Caco-2 (cell line): ENCODE data around the gene ZNFX1. TPM values are rescaled to one million over a fixed set of nuclear protein-coding genes. Genes with fewer than 3 reads are reported as not detected.
"Not testable (repeated sequence)": the region's sequence is repeated elsewhere in the genome, so short reads cannot be mapped to it uniquely, and the experiment has no call there.

ENCODE experiments used
- BruUV-seq: library from RNA; stranded (reverse); fragments of 400-500 nt; replicated peaks from 2 replicates; lab custom pipeline; 2021; lab: Mats Ljungman, UMichigan
- CTCF ChIA-PET: fragments of 300-600 bp; sonication (Branson Sonifier 250); formaldehyde crosslinking; loops from one replicate; lab custom pipeline; 2022; ENCODE audit warnings: antibody characterized with exemption; lab: Charles Lee
- POLR2A ChIA-PET: fragments of 300-600 bp; sonication (Branson Sonifier 250); formaldehyde crosslinking; loops from one replicate; lab custom pipeline; 2022; ENCODE audit warnings: antibody characterized with exemption; lab: Charles Lee
- DNase-seq, 2 experiments: peaks; one replicate each; pipeline versions ENCODE4 v3.0.0 to v3.0.0-alpha.2; 2020 to 2022
- H3K27me3 ChIP-seq: replicated peaks from 2 replicates; pipeline ENCODE4 v1.6.0; 2011; ENCODE audit warnings: low read length; ENCODE audit not compliant: control insufficient read depth, insufficient read depth
- H3K36me3 ChIP-seq: 2 replicates; pipeline ENCODE4 v1.5.1; 2011; ENCODE audit warnings: low read length; ENCODE audit not compliant: control insufficient read depth, insufficient read depth
- H3K4me1 ChIP-seq: fragments of 250-450 bp; sonication (Bioruptor Pico); 2 replicates; pipeline ENCODE4 v1.5.1; 2020; ENCODE audit warnings: mild to moderate bottlenecking
- H3K4me3 ChIP-seq: 2 replicates; pipeline ENCODE4 v1.5.1; 2011; ENCODE audit warnings: low read depth, mild to moderate bottlenecking, control low read depth, low read length
- H3K9me3 ChIP-seq: fragments of 250-450 bp; sonication (Bioruptor Pico); 2 replicates; pipeline ENCODE4 v1.5.1; 2020; ENCODE audit warnings: mild to moderate bottlenecking, moderate library complexity
- H3K27ac Mint-ChIP-seq: one replicate; pipeline ENCODE4 v1.8.0; 2022; ENCODE audit warnings: mixed read lengths; ENCODE audit not compliant: unreplicated experiment
- H3K27me3 Mint-ChIP-seq: one replicate; pipeline ENCODE4 v1.8.0; 2022; ENCODE audit warnings: mixed read lengths; ENCODE audit not compliant: insufficient read depth, unreplicated experiment
- H3K36me3 Mint-ChIP-seq: one replicate; pipeline ENCODE4 v1.8.0; 2022; ENCODE audit warnings: mild to moderate bottlenecking, mixed read lengths; ENCODE audit not compliant: insufficient read depth, unreplicated experiment
- H3K4me1 Mint-ChIP-seq: one replicate; pipeline ENCODE4 v1.8.0; 2022; ENCODE audit warnings: low read depth, mixed read lengths; ENCODE audit not compliant: unreplicated experiment
- H3K4me3 Mint-ChIP-seq: one replicate; pipeline ENCODE4 v1.8.0; 2022; ENCODE audit warnings: mild to moderate bottlenecking, moderate library complexity, mixed read lengths; ENCODE audit not compliant: unreplicated experiment
- H3K9me3 Mint-ChIP-seq: one replicate; pipeline ENCODE4 v1.8.0; 2022; ENCODE audit warnings: mixed read lengths; ENCODE audit not compliant: unreplicated experiment
- CTCF ChIP-seq, 2 experiments: fragments of 200-600 bp in 1 of 2; IDR thresholded peaks; 1 replicate in 1 of 2; 2 replicates in 1 of 2; pipeline versions ENCODE4 v1.5.1 to v1.8.0; 2011 to 2022; ENCODE audit warnings: antibody characterized with exemption in 1 of 2, control low read depth in 1 of 2, inconsistent platforms in 1 of 2, low read depth in 1 of 2, low read length in 1 of 2, mild to moderate bottlenecking in 1 of 2, moderate library complexity in 1 of 2; ENCODE audit not compliant: insufficient read depth in 1 of 2, severe bottlenecking in 1 of 2, unreplicated experiment in 1 of 2
- intact Hi-C: fragments of 100-400 bp; cut with micrococcal nuclease; formaldehyde crosslinking; loops from one replicate; pipeline ENCODE4 v1.10.0; 2022; ENCODE audit not compliant: unreplicated experiment
- total RNA-seq: library from RNA; stranded (reverse); gene quantifications from 2 replicates; pipeline ENCODE4 v1.2.3, GENCODE V29; 2022

Gene ZNFX1
- total RNA-seq, 1 experiment from 2014 or later: 34.0 TPM

GRCh38 chr20:49315580-49315979 is 37.7 kb upstream of the ZNFX1 start:
- no peak for TF ChIP-seq CTCF (IDR thresholded peaks at IDR 0.05; ENCODE audit: insufficient read depth in 1 of 2, low read depth in 1 of 2, low read length in 1 of 2, severe bottlenecking in 1 of 2, unreplicated experiment in 1 of 2)
- peaks cover 7% of the 10 kb centered on the region for H3K27me3 Mint-ChIP-seq
- intact Hi-C loops: no loop called here

GRCh38 chr20:49314052-49314451 is 36.2 kb upstream of the ZNFX1 start:
- H3K36me3 Mint-ChIP-seq, intact Hi-C loops, POLR2A ChIA-PET, H3K4me1 Mint-ChIP-seq, H3K36me3 ChIP-seq, H3K4me3 Mint-ChIP-seq, DNase-seq, H3K9me3 ChIP-seq, H3K4me3 ChIP-seq, H3K9me3 Mint-ChIP-seq, H3K4me1 ChIP-seq, H3K27me3 ChIP-seq, BruUV-seq, H3K27me3 Mint-ChIP-seq, H3K27ac Mint-ChIP-seq: not testable (repeated sequence)
- CTCF ChIA-PET: interaction anchor here (1.2 kb wide), 1 partner anchor 68 kb away, joined by 6 read pairs; no protein-coding TSS in a partner anchor

More at GRCh38 chr20:49315580-49315979, 37.7 kb upstream of the ZNFX1 start:
- H3K4me1 Mint-ChIP-seq: peaks cover 7% of the 10 kb centered on the region
- Histone ChIP-seq H3K36me3 (no peaks in the 10 kb centered on the region), H3K4me1 (no peaks in the 10 kb centered on the region), H3K4me3 (no peak overlapping the region), H3K9me3 (no peaks in the 10 kb centered on the region), H3K27me3 (no peaks in the 10 kb centered on the region)
- POLR2A ChIA-PET: no interaction called here
- no peaks in the 10 kb centered on the region for H3K9me3 Mint-ChIP-seq
- CTCF ChIA-PET: interaction anchor here (0.6 kb wide), 1 partner anchor 14 kb away, joined by 4 read pairs; no protein-coding TSS in a partner anchor
- no peak overlapping the region for H3K27ac Mint-ChIP-seq
- no peak overlapping the region for H3K4me3 Mint-ChIP-seq
- no TSS peak for BruUV-seq
- H3K36me3 Mint-ChIP-seq: no peaks in the 10 kb centered on the region
- DNase-seq: no peak

GRCh38 chr20:49313283-49313682 is 35.4 kb upstream of the ZNFX1 start:
- Mint-ChIP-seq H3K4me1 (peaks cover 8% of the 10 kb centered on the region), H3K9me3 (no peaks in the 10 kb centered on the region), H3K4me3 (no peak overlapping the region), H3K27me3 (peaks cover 5% of the 10 kb centered on the region), H3K27ac (no peak overlapping the region), H3K36me3 (no peaks in the 10 kb centered on the region)
- DNase-seq: no peak
- H3K27me3 ChIP-seq: no peaks in the 10 kb centered on the region
- intact Hi-C loops: no loop called here
- BruUV-seq: no TSS peak
- H3K4me1 ChIP-seq: no peaks in the 10 kb centered on the region
- TF ChIP-seq CTCF (IDR thresholded peaks at IDR 0.05; ENCODE audit: insufficient read depth in 1 of 2, low read depth in 1 of 2, low read length in 1 of 2, severe bottlenecking in 1 of 2, unreplicated experiment in 1 of 2): no peak
- ChIA-PET CTCF (interaction anchor here (1.2 kb wide), 1 partner anchor 67 kb away, joined by 6 read pairs; no protein-coding TSS in a partner anchor), POLR2A (interaction anchor here (1.0 kb wide), 1 partner anchor 25 kb away, joined by 3 read pairs; no protein-coding TSS in a partner anchor)
- H3K9me3 ChIP-seq: no peaks in the 10 kb centered on the region
- no peaks in the 10 kb centered on the region for H3K36me3 ChIP-seq
- no peak overlapping the region for H3K4me3 ChIP-seq
